ENCODE results near the gene SH2D4B.
"Not testable (repeated sequence)": the region's sequence is repeated elsewhere in the genome, so short reads cannot be mapped to it uniquely, and the experiment has no call there.

SH2D4B gene

GRCh38 chr10:80542652-80543318 is 5.1 kb downstream of the SH2D4B start:
- DNase-seq (ENCODE audit: low read depth, low spot score), result no peak

GRCh38 chr10:80543319-80543672 is 5.6 kb downstream of the SH2D4B start:
- not testable (repeated sequence) for DNase-seq (ENCODE audit: low read depth, low spot score)

- DNase-seq (ENCODE audit: low read depth, low spot score), result no peak
These were observed 6.7 kb downstream of the SH2D4B start for GRCh38 chr10:80544316-80544953.

- no peak for DNase-seq (ENCODE audit: low read depth, low spot score)
These were observed 7.7 kb downstream of the SH2D4B start for GRCh38 chr10:80545258-80545881.

GRCh38 chr10:80552151-80552646 is 14.5 kb downstream of the SH2D4B start:
- no peak for DNase-seq (ENCODE audit: low read depth, low spot score)

- no peak for DNase-seq (ENCODE audit: low read depth, low spot score)
These were observed 15.7 kb downstream of the SH2D4B start for GRCh38 chr10:80553436-80553835.

- no peak for DNase-seq (ENCODE audit: low read depth, low spot score)
These were observed 16.3 kb downstream of the SH2D4B start for GRCh38 chr10:80554050-80554449.

GRCh38 chr10:80555415-80555814 is 17.7 kb downstream of the SH2D4B start:
- no peak for DNase-seq (ENCODE audit: low read depth, low spot score)

- DNase-seq (ENCODE audit: low read depth, low spot score), result no peak
These were observed 24.2 kb downstream of the SH2D4B start for GRCh38 chr10:80561950-80562349.

- DNase-seq (ENCODE audit: low read depth, low spot score), result no peak
These were observed 29.6 kb downstream of the SH2D4B start for GRCh38 chr10:80567292-80567691.

GRCh38 chr10:80569131-80569895 is 31.6 kb downstream of the SH2D4B start:
- DNase-seq (ENCODE audit: low read depth, low spot score), result no peak

GRCh38 chr10:80571352-80571751 is 33.6 kb downstream of the SH2D4B start:
- no peak for DNase-seq (ENCODE audit: low read depth, low spot score)

- no peak for DNase-seq (ENCODE audit: low read depth, low spot score)
These were observed 41.6 kb downstream of the SH2D4B start for GRCh38 chr10:80579181-80579763.

GRCh38 chr10:80579849-80580637 is 42.3 kb downstream of the SH2D4B start:
- DNase-seq (ENCODE audit: low read depth, low spot score), result no peak

- DNase-seq (ENCODE audit: low read depth, low spot score), result no peak
These were observed 43.2 kb downstream of the SH2D4B start for GRCh38 chr10:80580638-80581468.

GRCh38 chr10:80581469-80581835 is 43.8 kb downstream of the SH2D4B start:
- DNase-seq (ENCODE audit: low read depth, low spot score), result no peak

- DNase-seq (ENCODE audit: low read depth, low spot score), result no peak
These were observed 44.7 kb downstream of the SH2D4B start for GRCh38 chr10:80582286-80582960.

GRCh38 chr10:80583685-80584084 is 46.0 kb downstream of the SH2D4B start:
- no peak for DNase-seq (ENCODE audit: low read depth, low spot score)

GRCh38 chr10:80585812-80586211 is 48.1 kb downstream of the SH2D4B start:
- DNase-seq (ENCODE audit: low read depth, low spot score), result no peak

GRCh38 chr10:80588546-80588945 is 50.8 kb downstream of the SH2D4B start:
- DNase-seq (ENCODE audit: low read depth, low spot score), result no peak
